Ascending aorta (tissue), 2 donors: ENCODE data around the gene MUC5B. TPM values are rescaled to one million over a fixed set of nuclear protein-coding genes. Genes with fewer than 3 reads are reported as not detected.

Experiments used
- DNase-seq, 2 donors: peaks; one replicate each; pipeline ENCODE4 v3.0.0-alpha.2; 2019; ENCODE audit warnings: low spot score in 2 of 2
- H3K27ac ChIP-seq, 2 donors: fragments of 200-600 bp; sonication (generic); one replicate each; pipeline ENCODE4 v1.5.1; 2016 to 2017; ENCODE audit warnings: mild to moderate bottlenecking in 1 of 2
- H3K27me3 ChIP-seq: fragments of 200-600 bp; sonication (generic); one replicate; pipeline ENCODE4 v1.5.1; 2017
- H3K36me3 ChIP-seq, 2 donors: fragments of 200-600 bp; sonication (generic); one replicate each; pipeline ENCODE4 v1.5.1; 2016
- H3K4me1 ChIP-seq, 2 donors: fragments of 200-600 bp; sonication (generic); one replicate each; pipeline ENCODE4 v1.5.1; 2016 to 2017; ENCODE audit warnings: mild to moderate bottlenecking in 1 of 2
- H3K4me3 ChIP-seq, 2 donors: fragments of 200-600 bp; sonication (generic); one replicate each; pipeline ENCODE4 v1.5.1; 2016 to 2017; ENCODE audit warnings: mild to moderate bottlenecking in 1 of 2
- H3K9me3 ChIP-seq, 2 donors: fragments of 200-600 bp; sonication (generic); one replicate each; pipeline ENCODE4 v1.5.1; 2016
- CTCF ChIP-seq, 3 experiments: fragments of 200-600 bp in 2 of 3; fragments of 450-650 bp in 1 of 3; sonication (generic) in 2 of 3; IDR thresholded peaks; one replicate each; pipeline ENCODE4 v1.5.1; 2016 to 2019; ENCODE audit warnings: antibody characterized with exemption in 3 of 3, mild to moderate bottlenecking in 1 of 3, moderate library complexity in 1 of 3
- intact Hi-C: fragments of 100-400 bp; cut with DNase I; formaldehyde crosslinking; loops from one replicate; pipeline ENCODE4 v1.15.1; 2023
- total RNA-seq: library from RNA; depleted of rRNA; stranded (reverse); fragments of >200 nt; gene quantifications from one replicate; pipeline ENCODE4 v1.1.0, GENCODE V29; 2016

Gene MUC5B
- total RNA-seq, 1 donor from 2014 or later: under 0.01 TPM

- Histone ChIP-seq H3K9me3 (no peaks in the 10 kb centered on the region), H3K4me1 (peaks cover 5 to 12% of the 10 kb centered on the region in 2 donors), H3K4me3 (no peak overlapping the region), H3K27ac (no peak overlapping the region), H3K36me3 (peaks cover 19 to 49% of the 10 kb centered on the region in 2 donors), H3K27me3 (no peaks in the 10 kb centered on the region)
- intact Hi-C loops: no loop called here
- DNase-seq: no peak
- TF ChIP-seq CTCF (IDR thresholded peaks at IDR 0.05): no peak
These were observed 51.6 kb downstream of the MUC5B start for GRCh38 chr11:1274501-1274900.

GRCh38 chr11:1275021-1275420, 52.2 kb downstream of the MUC5B start:
- peaks cover 23 to 54% of the 10 kb centered on the region in 2 donors for H3K36me3 ChIP-seq

GRCh38 chr11:1276041-1276790, 53.4 kb downstream of the MUC5B start:
- Histone ChIP-seq H3K27me3 (no peaks in the 10 kb centered on the region), H3K4me1 (peaks cover 5 to 12% of the 10 kb centered on the region in 2 donors), H3K9me3 (no peaks in the 10 kb centered on the region), H3K36me3 (peaks cover 34 to 66% of the 10 kb centered on the region in 2 donors), H3K4me3 (peak overlapping the region in 1 of 2 donors; percentile 12), H3K27ac (peak overlapping the region; percentile 79 to 85)
- intact Hi-C loops: no loop called here
- no peak for TF ChIP-seq CTCF (IDR thresholded peaks at IDR 0.05)
- DNase-seq: peak; percentile 57 to 84

More at GRCh38 chr11:1275021-1275420, 52.2 kb downstream of the MUC5B start:
- TF ChIP-seq CTCF (IDR thresholded peaks at IDR 0.05): no peak
- no peaks in the 10 kb centered on the region for H3K9me3 ChIP-seq
- H3K4me3 ChIP-seq: no peak overlapping the region
- no peak overlapping the region for H3K27ac ChIP-seq
- H3K4me1 ChIP-seq: peaks cover 5 to 12% of the 10 kb centered on the region in 2 donors
- no peaks in the 10 kb centered on the region for H3K27me3 ChIP-seq
- intact Hi-C loops: no loop called here
- no peak for DNase-seq

- Histone ChIP-seq H3K27ac (peak overlapping the region; percentile 79 to 85), H3K4me3 (no peak overlapping the region), H3K36me3 (peaks cover 42 to 73% of the 10 kb centered on the region in 2 donors), H3K4me1 (peaks cover 5 to 12% of the 10 kb centered on the region in 2 donors), H3K9me3 (no peaks in the 10 kb centered on the region), H3K27me3 (no peaks in the 10 kb centered on the region)
- intact Hi-C loops: no loop called here
- DNase-seq: no peak
- no peak for TF ChIP-seq CTCF (IDR thresholded peaks at IDR 0.05)
These were observed 54.2 kb downstream of the MUC5B start for GRCh38 chr11:1276866-1277615.

GRCh38 chr11:1277936-1278512, 55.2 kb downstream of the MUC5B start:
- Histone ChIP-seq H3K4me3 (no peak overlapping the region), H3K27me3 (no peaks in the 10 kb centered on the region), H3K36me3 (peaks cover 45 to 75% of the 10 kb centered on the region in 2 donors), H3K27ac (no peak overlapping the region), H3K4me1 (peaks cover 5 to 12% of the 10 kb centered on the region in 2 donors), H3K9me3 (no peaks in the 10 kb centered on the region)
- no peak for DNase-seq
- intact Hi-C loops: no loop called here
- TF ChIP-seq CTCF (IDR thresholded peaks at IDR 0.05): no peak
